Parathyroid adenoma (tissue), 2 donors: ENCODE measurements around the gene PCDHGB2.
"Not testable (repeated sequence)": the region's sequence is repeated elsewhere in the genome, so short reads cannot be mapped to it uniquely, and the experiment has no call there.

Experiments used
- H2AFZ ChIP-seq: fragments of 300-600 bp; sonication (generic); one replicate; pipeline ENCODE4 v1.7.0; 2017; ENCODE audit warnings: antibody characterized with exemption, mild to moderate bottlenecking
- H3K27ac ChIP-seq: fragments of 300-600 bp; sonication (generic); one replicate; pipeline ENCODE4 v1.7.0; 2017
- H3K27me3 ChIP-seq: fragments of 300-600 bp; sonication (generic); one replicate; pipeline ENCODE4 v1.7.0; 2017; ENCODE audit warnings: low read length; ENCODE audit not compliant: control insufficient read depth, insufficient read depth
- H3K36me3 ChIP-seq: fragments of 300-600 bp; sonication (generic); one replicate; pipeline ENCODE4 v1.7.0; 2017; ENCODE audit warnings: low read length; ENCODE audit not compliant: control insufficient read depth, insufficient read depth
- H3K4me1 ChIP-seq: fragments of 300-600 bp; sonication (generic); one replicate; pipeline ENCODE4 v1.7.0; 2017; ENCODE audit warnings: control low read depth
- H3K4me2 ChIP-seq: fragments of 300-600 bp; sonication (generic); one replicate; pipeline ENCODE4 v1.7.0; 2017; ENCODE audit warnings: low read length
- H3K4me3 ChIP-seq: fragments of 300-600 bp; sonication (generic); one replicate; pipeline ENCODE4 v1.7.0; 2017; ENCODE audit warnings: low read depth, low read length
- H3K79me2 ChIP-seq: fragments of 300-600 bp; sonication (generic); one replicate; pipeline ENCODE4 v1.7.0; 2017; ENCODE audit warnings: control low read depth
- H3K9ac ChIP-seq: fragments of 300-600 bp; sonication (generic); one replicate; pipeline ENCODE4 v1.7.0; 2017; ENCODE audit warnings: mild to moderate bottlenecking
- H3K9me3 ChIP-seq: fragments of 300-600 bp; sonication (generic); one replicate; pipeline ENCODE4 v1.7.0; 2017; ENCODE audit warnings: low read length; ENCODE audit not compliant: control insufficient read depth
- CTCF ChIP-seq: fragments of 300-600 bp; sonication (generic); IDR thresholded peaks from one replicate; pipeline ENCODE4 v1.7.0; 2017; ENCODE audit warnings: antibody characterized with exemption, mild to moderate bottlenecking
- donor health status: primary hyperparathyroidism.

PCDHGB2 gene

GRCh38 chr5:141403387-141403786 lies 43.6 kb downstream of the PCDHGB2 start:
- Histone ChIP-seq H3K4me2 (no peak overlapping the region), H3K27ac (no peak overlapping the region), H3K79me2 (no peaks in the 10 kb centered on the region), H3K36me3 (no peaks in the 10 kb centered on the region), H2AFZ (no peak overlapping the region), H3K4me3 (no peak overlapping the region), H3K9me3 (peaks cover 9% of the 10 kb centered on the region), H3K4me1 (no peaks in the 10 kb centered on the region), H3K27me3 (no peaks in the 10 kb centered on the region), H3K9ac (no peak overlapping the region)
- TF ChIP-seq CTCF = no peak

- Histone ChIP-seq H3K4me3 (peak within 1 kb of the TSS; percentile 17), H3K9me3 (peaks cover 10% of the 10 kb centered on the region)
- H2AFZ ChIP-seq, H3K36me3 ChIP-seq, H3K4me1 ChIP-seq, H3K27ac ChIP-seq, H3K79me2 ChIP-seq, H3K27me3 ChIP-seq, H3K9ac ChIP-seq, H3K4me2 ChIP-seq: not testable (repeated sequence)
Measured at GRCh38 chr5:141407790-141408505, 48.2 kb downstream of the PCDHGB2 start, which contains the start of gene PCDHGB6. TSS of gene PCDHGB6 (plus strand) at chr5:141408021. CDS start at chr5:141408203, 182 bp downstream.

GRCh38 chr5:141409598-141410306 lies 50.0 kb downstream of the PCDHGB2 start:
- Histone ChIP-seq H3K9ac (no peak overlapping the region), H3K36me3 (peaks cover 5% of the 10 kb centered on the region), H3K4me3 (no peak overlapping the region), H3K4me1 (no peaks in the 10 kb centered on the region), H2AFZ (no peak overlapping the region), H3K9me3 (peaks cover 6% of the 10 kb centered on the region), H3K79me2 (no peaks in the 10 kb centered on the region), H3K27ac (no peak overlapping the region), H3K27me3 (no peaks in the 10 kb centered on the region), H3K4me2 (no peak overlapping the region)
- TF ChIP-seq CTCF = no peak

- no peaks in the 10 kb centered on the region for H3K27me3 ChIP-seq
- H3K36me3 ChIP-seq = peaks cover 5% of the 10 kb centered on the region
- no peak overlapping the region for H3K4me3 ChIP-seq
- H3K9me3 ChIP-seq = peaks cover 6% of the 10 kb centered on the region
- H3K9ac ChIP-seq = no peak overlapping the region
- H3K4me1 ChIP-seq = no peaks in the 10 kb centered on the region
- H3K4me2 ChIP-seq = no peak overlapping the region
- no peak for TF ChIP-seq CTCF
- H2AFZ ChIP-seq = no peak overlapping the region
- H3K79me2 ChIP-seq = no peaks in the 10 kb centered on the region
- H3K27ac ChIP-seq = no peak overlapping the region
Measured at GRCh38 chr5:141411575-141411974, 51.8 kb downstream of the PCDHGB2 start.
